ENCODE measurements around the gene BABAM2. TPM values are rescaled to one million over a fixed set of nuclear protein-coding genes. Genes with fewer than 3 reads are reported as not detected.

The BABAM2 gene
- total and polyA plus RNA-seq, 9 of the 15 experiments (the other 6 are each of a cell fraction or from before 2014, with no cell fraction given): 10.9 to 37.4 (median 25.6) TPM

DNA sequence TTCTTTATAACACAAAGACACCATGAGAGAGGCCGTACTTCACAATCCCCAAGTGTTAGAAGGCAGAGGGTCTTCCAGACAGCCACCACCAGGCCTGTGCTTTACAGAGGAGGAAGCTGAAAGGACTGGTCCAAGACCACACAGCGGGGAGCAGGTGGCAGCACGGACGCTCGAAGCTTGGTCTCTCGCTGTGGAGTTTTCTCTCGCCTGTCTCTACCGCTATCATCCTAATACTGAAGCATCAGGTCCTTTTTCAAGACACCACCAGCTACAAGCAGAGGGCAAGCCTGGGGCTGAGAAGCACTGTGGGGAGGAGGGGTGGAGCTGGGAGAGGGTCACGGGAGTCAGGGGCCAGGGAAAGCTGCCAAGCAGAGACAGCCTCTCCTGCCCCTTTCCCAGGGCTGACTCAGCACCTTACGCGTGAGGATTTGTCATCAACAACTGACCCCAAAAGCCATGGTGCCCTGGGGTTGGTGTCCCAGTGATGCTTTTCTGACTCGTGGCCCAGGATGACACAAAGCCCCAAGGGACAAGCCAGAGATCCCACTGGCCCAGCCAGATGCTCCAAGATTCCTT, 470.3 kb downstream of the BABAM2 start (continued):
- TF ChIP-seq, protein P1, sequence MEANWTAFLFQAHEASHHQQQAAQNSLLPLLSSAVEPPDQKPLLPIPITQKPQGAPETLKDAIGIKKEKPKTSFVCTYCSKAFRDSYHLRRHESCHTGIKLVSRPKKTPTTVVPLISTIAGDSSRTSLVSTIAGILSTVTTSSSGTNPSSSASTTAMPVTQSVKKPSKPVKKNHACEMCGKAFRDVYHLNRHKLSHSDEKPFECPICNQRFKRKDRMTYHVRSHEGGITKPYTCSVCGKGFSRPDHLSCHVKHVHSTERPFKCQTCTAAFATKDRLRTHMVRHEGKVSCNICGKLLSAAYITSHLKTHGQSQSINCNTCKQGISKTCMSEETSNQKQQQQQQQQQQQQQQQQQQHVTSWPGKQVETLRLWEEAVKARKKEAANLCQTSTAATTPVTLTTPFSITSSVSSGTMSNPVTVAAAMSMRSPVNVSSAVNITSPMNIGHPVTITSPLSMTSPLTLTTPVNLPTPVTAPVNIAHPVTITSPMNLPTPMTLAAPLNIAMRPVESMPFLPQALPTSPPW (CRISPR knock-in tag; IDR thresholded peaks at IDR 0.05): peak; percentile 33
- TF ChIP-seq SMARCA4 (IDR thresholded peaks at IDR 0.05) (0 out of 2 replicates have a peak, but pooled peaks have one; percentile 23), BHLHE40 (IDR thresholded peaks at IDR 0.05; ENCODE audit: low read length) (peak; percentile 90), CHD4 (IDR thresholded peaks at IDR 0.05; ENCODE audit: insufficient read depth, insufficient replicate concordance, low read depth, low read length, poor library complexity, severe bottlenecking) (no peak), ZNF644 (tag; IDR thresholded peaks at IDR 0.05; ENCODE audit: low read depth) (no peak), JUNB (CRISPR knock-in tag; conservative IDR thresholded peaks at IDR 0.05) (no peak), L3MBTL2 (IDR thresholded peaks at IDR 0.05) (peak; percentile 71), SMARCE1 (IDR thresholded peaks at IDR 0.05) (no peak), CREM (IDR thresholded peaks at IDR 0.05; ENCODE audit: low read depth) (peak; percentile 23; the same call in 1 of the 2 replicates), ZNF175 (CRISPR knock-in tag; IDR thresholded peaks at IDR 0.05; ENCODE audit: low read depth) (peak; percentile 61; the same call in 1 of the 2 replicates), ARHGAP35 (IDR thresholded peaks at IDR 0.05; ENCODE audit: partially characterized antibody) (no peak), NFE2L1 (tag; IDR thresholded peaks at IDR 0.05; ENCODE audit: borderline replicate concordance, low read depth) (no peak), NFE2 (IDR thresholded peaks at IDR 0.05; ENCODE audit: low read depth) (peak; percentile 82), ZNF589 (CRISPR knock-in tag; IDR thresholded peaks at IDR 0.05; ENCODE audit: low read depth) (peak; percentile 52; the same call in 1 of the 2 replicates)
- TF ChIP-seq, protein P2, sequence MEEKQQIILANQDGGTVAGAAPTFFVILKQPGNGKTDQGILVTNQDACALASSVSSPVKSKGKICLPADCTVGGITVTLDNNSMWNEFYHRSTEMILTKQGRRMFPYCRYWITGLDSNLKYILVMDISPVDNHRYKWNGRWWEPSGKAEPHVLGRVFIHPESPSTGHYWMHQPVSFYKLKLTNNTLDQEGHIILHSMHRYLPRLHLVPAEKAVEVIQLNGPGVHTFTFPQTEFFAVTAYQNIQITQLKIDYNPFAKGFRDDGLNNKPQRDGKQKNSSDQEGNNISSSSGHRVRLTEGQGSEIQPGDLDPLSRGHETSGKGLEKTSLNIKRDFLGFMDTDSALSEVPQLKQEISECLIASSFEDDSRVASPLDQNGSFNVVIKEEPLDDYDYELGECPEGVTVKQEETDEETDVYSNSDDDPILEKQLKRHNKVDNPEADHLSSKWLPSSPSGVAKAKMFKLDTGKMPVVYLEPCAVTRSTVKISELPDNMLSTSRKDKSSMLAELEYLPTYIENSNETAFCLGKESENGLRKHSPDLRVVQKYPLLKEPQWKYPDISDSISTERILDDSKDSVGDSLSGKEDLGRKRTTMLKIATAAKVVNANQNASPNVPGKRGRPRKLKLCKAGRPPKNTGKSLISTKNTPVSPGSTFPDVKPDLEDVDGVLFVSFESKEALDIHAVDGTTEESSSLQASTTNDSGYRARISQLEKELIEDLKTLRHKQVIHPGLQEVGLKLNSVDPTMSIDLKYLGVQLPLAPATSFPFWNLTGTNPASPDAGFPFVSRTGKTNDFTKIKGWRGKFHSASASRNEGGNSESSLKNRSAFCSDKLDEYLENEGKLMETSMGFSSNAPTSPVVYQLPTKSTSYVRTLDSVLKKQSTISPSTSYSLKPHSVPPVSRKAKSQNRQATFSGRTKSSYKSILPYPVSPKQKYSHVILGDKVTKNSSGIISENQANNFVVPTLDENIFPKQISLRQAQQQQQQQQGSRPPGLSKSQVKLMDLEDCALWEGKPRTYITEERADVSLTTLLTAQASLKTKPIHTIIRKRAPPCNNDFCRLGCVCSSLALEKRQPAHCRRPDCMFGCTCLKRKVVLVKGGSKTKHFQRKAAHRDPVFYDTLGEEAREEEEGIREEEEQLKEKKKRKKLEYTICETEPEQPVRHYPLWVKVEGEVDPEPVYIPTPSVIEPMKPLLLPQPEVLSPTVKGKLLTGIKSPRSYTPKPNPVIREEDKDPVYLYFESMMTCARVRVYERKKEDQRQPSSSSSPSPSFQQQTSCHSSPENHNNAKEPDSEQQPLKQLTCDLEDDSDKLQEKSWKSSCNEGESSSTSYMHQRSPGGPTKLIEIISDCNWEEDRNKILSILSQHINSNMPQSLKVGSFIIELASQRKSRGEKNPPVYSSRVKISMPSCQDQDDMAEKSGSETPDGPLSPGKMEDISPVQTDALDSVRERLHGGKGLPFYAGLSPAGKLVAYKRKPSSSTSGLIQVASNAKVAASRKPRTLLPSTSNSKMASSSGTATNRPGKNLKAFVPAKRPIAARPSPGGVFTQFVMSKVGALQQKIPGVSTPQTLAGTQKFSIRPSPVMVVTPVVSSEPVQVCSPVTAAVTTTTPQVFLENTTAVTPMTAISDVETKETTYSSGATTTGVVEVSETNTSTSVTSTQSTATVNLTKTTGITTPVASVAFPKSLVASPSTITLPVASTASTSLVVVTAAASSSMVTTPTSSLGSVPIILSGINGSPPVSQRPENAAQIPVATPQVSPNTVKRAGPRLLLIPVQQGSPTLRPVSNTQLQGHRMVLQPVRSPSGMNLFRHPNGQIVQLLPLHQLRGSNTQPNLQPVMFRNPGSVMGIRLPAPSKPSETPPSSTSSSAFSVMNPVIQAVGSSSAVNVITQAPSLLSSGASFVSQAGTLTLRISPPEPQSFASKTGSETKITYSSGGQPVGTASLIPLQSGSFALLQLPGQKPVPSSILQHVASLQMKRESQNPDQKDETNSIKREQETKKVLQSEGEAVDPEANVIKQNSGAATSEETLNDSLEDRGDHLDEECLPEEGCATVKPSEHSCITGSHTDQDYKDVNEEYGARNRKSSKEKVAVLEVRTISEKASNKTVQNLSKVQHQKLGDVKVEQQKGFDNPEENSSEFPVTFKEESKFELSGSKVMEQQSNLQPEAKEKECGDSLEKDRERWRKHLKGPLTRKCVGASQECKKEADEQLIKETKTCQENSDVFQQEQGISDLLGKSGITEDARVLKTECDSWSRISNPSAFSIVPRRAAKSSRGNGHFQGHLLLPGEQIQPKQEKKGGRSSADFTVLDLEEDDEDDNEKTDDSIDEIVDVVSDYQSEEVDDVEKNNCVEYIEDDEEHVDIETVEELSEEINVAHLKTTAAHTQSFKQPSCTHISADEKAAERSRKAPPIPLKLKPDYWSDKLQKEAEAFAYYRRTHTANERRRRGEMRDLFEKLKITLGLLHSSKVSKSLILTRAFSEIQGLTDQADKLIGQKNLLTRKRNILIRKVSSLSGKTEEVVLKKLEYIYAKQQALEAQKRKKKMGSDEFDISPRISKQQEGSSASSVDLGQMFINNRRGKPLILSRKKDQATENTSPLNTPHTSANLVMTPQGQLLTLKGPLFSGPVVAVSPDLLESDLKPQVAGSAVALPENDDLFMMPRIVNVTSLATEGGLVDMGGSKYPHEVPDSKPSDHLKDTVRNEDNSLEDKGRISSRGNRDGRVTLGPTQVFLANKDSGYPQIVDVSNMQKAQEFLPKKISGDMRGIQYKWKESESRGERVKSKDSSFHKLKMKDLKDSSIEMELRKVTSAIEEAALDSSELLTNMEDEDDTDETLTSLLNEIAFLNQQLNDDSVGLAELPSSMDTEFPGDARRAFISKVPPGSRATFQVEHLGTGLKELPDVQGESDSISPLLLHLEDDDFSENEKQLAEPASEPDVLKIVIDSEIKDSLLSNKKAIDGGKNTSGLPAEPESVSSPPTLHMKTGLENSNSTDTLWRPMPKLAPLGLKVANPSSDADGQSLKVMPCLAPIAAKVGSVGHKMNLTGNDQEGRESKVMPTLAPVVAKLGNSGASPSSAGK (IDR thresholded peaks at IDR 0.05): peak; percentile 58
